Mesothelial cell of epicardium (in vitro differentiated cells): ENCODE measurements around the gene IDI2. TPM values are rescaled to one million over a fixed set of nuclear protein-coding genes. Genes with fewer than 3 reads are reported as not detected.
"Not testable (repeated sequence)": the region's sequence is repeated elsewhere in the genome, so short reads cannot be mapped to it uniquely, and the experiment has no call there.

Experiments
- DNase-seq, 2 experiments: peaks; one replicate each; pipeline ENCODE4 v3.0.0; 2021; ENCODE audit warnings: low spot score in 2 of 2; ENCODE audit not compliant: unreplicated experiment in 2 of 2
- H3K27ac Mint-ChIP-seq: 2 replicates; pipeline ENCODE4 v1.8.0; 2021; ENCODE audit warnings: mixed read lengths
- H3K27me3 Mint-ChIP-seq: 2 replicates; pipeline ENCODE4 v1.8.0; 2021; ENCODE audit warnings: low read depth, mixed read lengths
- H3K36me3 Mint-ChIP-seq: 2 replicates; pipeline ENCODE4 v1.8.0; 2021; ENCODE audit warnings: mixed read lengths
- H3K4me1 Mint-ChIP-seq: 2 replicates; pipeline ENCODE4 v1.8.0; 2021; ENCODE audit warnings: mixed read lengths
- H3K4me3 Mint-ChIP-seq: 2 replicates; pipeline ENCODE4 v1.8.0; 2021; ENCODE audit warnings: mild to moderate bottlenecking, moderate library complexity, mixed read lengths
- H3K9me3 Mint-ChIP-seq: 2 replicates; pipeline ENCODE4 v1.8.0; 2021; ENCODE audit warnings: mixed read lengths
- CTCF ChIP-seq: fragments of 200-600 bp; sonication (generic); IDR thresholded peaks from one replicate; pipeline ENCODE4 v1.5.0; 2021; ENCODE audit warnings: antibody characterized with exemption; ENCODE audit not compliant: unreplicated experiment
- total RNA-seq: library from RNA; stranded (reverse); gene quantifications from 3 replicates; pipeline ENCODE4 v1.2.1, GENCODE V29; 2021

Gene IDI2
- not detected in 3 replicates for total RNA-seq

GRCh38 chr10:1025683-1026082 lies at the start of gene IDI2:
TSS of gene IDI2 (minus strand) at chr10:1025859. CDS start at chr10:1024723, 1,136 bp downstream.
- Mint-ChIP-seq H3K27ac (no peak within 1 kb of the TSS), H3K4me3 (no peak within 1 kb of the TSS), H3K36me3 (peaks cover 6% of the 10 kb centered on the region), H3K27me3 (no peaks in the 10 kb centered on the region), H3K9me3 (no peaks in the 10 kb centered on the region), H3K4me1 (peaks cover 4% of the 10 kb centered on the region)
- no peak for TF ChIP-seq CTCF
- no peak for DNase-seq

- H3K27ac Mint-ChIP-seq: no peak overlapping the region
- H3K4me3 Mint-ChIP-seq: no peak overlapping the region
- H3K9me3 Mint-ChIP-seq: no peaks in the 10 kb centered on the region
Observed at GRCh38 chr10:1074748-1075308, 49.2 kb upstream of the IDI2 start.

GRCh38 chr10:1074052-1074747 lies 48.5 kb upstream of the IDI2 start:
- Mint-ChIP-seq H3K4me3 (no peak overlapping the region), H3K4me1 (no peaks in the 10 kb centered on the region), H3K27me3 (no peaks in the 10 kb centered on the region), H3K27ac (no peak overlapping the region), H3K9me3 (no peaks in the 10 kb centered on the region), H3K36me3 (peaks cover 15% of the 10 kb centered on the region)
- no peak for DNase-seq
- no peak for TF ChIP-seq CTCF

More at GRCh38 chr10:1074748-1075308, 49.2 kb upstream of the IDI2 start:
- no peaks in the 10 kb centered on the region for H3K4me1 Mint-ChIP-seq
- peaks cover 18% of the 10 kb centered on the region for H3K36me3 Mint-ChIP-seq
- no peak for DNase-seq
- no peak for TF ChIP-seq CTCF
- H3K27me3 Mint-ChIP-seq: no peaks in the 10 kb centered on the region

- Mint-ChIP-seq H3K36me3 (peaks cover 12% of the 10 kb centered on the region), H3K4me1 (no peaks in the 10 kb centered on the region), H3K9me3 (no peaks in the 10 kb centered on the region), H3K27me3 (no peaks in the 10 kb centered on the region), H3K4me3 (no peak overlapping the region), H3K27ac (no peak overlapping the region)
- TF ChIP-seq CTCF: no peak
- DNase-seq: no peak
Observed at GRCh38 chr10:1070919-1071318, 45.3 kb upstream of the IDI2 start.

- Mint-ChIP-seq H3K27ac (no peak overlapping the region), H3K36me3 (peaks cover 12% of the 10 kb centered on the region), H3K27me3 (no peaks in the 10 kb centered on the region), H3K9me3 (peaks cover 3% of the 10 kb centered on the region), H3K4me3 (no peak overlapping the region), H3K4me1 (no peaks in the 10 kb centered on the region)
- no peak for DNase-seq
- no peak for TF ChIP-seq CTCF
Observed at GRCh38 chr10:1068380-1069361, 43.0 kb upstream of the IDI2 start.

- H3K36me3 Mint-ChIP-seq, H3K9me3 Mint-ChIP-seq, H3K27me3 Mint-ChIP-seq, DNase-seq, H3K4me3 Mint-ChIP-seq, H3K4me1 Mint-ChIP-seq, H3K27ac Mint-ChIP-seq: not testable (repeated sequence)
Observed at GRCh38 chr10:1066734-1067133, 41.1 kb upstream of the IDI2 start.
